HG02610 (cell line): ENCODE results near the gene TOX2.

Source experiments
- ATAC-seq: cut with Tn5 transposase; IDR thresholded peaks from one replicate; pipeline ENCODE4 v1.9.1; 2021; ENCODE audit warnings: mild to moderate bottlenecking, moderate library complexity; ENCODE audit not compliant: unreplicated experiment

TOX2 gene

DNA sequence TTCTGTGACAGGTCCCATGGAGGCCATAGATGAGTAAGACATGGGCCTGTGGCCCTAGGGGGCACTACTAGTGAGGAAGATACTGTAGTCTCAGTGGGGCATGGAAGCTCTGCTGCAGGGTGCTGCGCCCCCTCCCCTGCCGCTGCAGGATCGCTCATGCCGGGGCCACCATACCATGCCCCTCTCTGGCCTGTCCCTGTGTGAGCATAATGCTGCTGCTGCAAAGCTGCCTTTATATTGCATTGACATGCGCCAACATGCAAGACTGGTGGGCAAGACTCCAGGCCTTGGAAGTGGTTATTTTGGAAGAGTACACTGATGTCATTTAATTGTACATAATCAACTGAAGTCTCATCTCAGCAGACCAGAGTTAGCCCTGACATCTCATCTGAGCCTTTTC, 60.0 kb downstream of the TOX2 start:
- no peak for ATAC-seq

DNA sequence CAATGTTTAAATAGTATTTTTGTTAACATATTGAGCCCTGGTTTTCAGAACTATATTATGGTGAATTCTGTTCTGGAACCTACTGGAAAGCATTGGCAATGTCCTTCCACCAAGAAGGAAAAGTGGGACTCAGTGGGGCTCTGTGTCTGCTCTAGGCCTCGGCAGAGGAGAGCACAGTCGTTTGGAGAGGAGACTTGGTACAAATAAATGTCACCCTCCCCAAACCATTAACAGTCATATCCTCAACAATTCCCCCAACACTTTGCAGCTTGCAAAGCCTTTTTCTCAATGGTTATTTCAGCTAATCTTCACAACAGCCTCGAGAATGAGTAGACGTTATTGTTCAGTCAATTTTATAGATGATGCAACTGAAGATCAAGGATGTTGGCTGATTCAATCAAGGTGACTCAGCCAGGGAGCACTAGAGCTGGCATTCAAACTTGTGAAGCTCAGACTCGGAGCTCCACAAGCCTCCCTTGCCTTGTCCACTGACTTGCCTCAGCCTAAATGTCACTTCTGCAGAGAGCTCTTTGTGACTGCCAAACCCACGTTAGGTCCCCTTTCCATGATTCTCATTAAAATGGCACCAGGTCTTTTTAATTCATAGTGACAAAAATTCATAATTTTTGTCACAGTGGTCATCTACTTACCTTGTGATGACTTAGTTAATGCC, 60.6 kb downstream of the TOX2 start:
- ATAC-seq: no peak

DNA sequence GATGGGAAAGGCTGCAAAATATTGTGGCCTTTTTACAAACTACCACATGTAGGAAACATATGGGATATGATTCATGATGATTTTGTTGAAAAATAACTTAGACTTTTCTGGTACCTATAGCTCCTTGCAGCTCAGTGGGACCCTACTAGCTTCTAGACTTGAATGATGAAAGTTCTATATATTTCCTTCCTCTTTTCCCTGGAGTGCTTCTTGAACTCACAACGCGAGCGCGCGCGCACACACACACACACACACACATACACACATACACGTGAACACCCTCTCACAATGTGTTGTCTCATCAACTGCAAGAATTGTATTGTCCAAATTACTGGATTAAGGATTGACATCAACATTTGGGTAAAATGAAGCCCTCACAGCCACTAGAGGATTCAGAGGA, 61.9 kb downstream of the TOX2 start:
- no peak for ATAC-seq

DNA sequence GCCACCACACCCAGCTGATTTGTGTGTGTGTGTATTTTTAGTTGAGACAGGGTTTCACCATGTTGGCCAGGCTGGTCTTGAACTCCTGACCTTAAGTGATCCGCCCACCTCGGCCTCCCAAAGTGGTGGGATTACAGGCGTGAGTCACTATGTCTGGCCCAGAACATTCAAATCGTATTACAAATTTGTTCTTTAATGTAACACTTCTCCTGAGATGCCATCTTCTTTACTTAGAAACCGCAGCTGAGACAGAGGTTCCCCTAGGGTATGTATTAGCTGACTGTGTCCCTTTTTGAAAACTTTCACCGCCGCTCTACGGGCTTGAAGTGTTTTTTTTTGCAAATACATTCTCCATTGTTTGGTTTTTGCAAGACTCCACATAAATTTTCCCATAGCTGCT, 62.6 kb downstream of the TOX2 start:
- ATAC-seq: no peak

DNA sequence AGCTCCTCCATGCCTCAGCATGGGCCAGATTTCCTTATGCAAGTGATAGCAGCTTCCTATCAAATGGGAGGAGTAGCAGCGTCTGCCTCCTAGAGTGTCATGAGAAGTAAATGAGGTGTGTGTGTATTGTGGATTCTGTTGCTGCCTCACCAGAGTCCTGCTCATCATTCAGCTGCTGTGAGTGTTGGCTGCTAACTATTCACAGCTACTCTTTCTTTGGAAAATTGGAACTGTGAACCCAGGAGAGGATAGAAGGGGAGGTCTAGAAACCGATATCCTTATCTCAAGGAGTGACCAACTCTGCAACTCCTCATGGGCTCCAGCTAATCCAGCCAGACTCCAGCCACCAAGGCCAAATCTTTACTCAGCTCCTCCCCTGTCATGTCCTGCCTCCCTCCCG, 63.3 kb downstream of the TOX2 start:
- no peak for ATAC-seq

DNA sequence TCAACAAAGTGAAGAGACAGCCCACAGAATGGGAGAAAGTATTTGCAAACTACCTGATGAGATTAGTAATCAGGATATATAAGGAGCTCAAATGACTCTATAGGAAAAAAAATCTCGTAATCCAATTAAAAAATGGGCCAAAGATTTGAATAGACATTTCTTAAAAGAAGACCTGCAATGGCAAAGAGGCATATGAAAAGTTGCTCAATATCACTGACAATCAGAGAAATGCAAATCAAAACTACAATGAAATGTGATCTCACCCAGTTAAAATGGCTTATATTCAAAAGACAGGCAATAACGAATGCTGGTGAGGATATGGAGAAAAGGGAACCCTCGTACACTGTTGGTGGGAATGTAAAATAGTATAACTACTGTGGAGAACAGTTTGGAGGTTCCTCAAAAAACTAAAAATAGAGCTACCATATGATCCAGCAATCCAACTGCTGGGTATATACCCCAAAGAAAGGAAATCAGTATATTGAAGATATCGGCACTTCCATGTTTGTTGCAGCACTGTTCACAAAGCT, 65.0 kb downstream of the TOX2 start:
- ATAC-seq: no peak

DNA sequence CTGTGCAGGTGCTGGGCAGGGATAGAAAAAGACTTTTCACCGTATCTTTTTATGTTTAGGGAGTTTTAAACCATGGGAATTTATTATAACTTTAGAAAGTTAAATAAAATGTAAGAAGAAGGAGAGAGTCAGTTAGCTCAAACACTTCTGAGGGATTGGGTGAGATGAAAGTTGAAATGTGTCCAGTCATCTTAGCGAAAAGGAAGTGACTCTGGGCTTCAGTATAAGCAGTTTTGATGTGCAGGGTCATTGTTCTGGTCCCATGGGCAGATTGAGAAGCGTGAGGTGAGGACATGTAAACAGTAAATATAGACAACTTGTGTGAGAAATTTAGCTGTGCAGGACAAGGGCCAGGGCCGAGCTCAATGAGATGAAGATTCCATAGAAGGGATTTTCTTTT, 66.9 kb downstream of the TOX2 start:
- no peak for ATAC-seq

DNA sequence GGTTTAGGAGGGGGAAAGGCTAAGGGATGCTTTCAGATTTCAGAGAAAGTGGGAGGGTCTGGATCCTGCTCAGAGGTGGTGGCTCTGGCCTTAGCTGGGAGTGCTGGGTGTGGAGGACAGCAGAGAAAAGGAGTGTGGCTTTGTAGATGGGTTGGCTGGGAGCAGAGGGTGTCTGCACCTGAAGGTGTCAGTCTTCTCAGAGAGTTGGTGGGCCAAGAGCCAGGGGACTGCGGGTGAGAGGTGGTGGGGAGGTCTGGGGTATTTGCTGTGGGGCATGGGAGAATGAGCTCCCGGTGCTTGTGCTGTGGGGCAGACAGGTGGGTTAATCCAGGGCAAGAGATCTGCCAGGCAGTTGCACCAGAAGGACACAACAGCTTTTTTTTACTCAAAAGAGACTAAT, 67.4 kb downstream of the TOX2 start:
- ATAC-seq: no peak

DNA sequence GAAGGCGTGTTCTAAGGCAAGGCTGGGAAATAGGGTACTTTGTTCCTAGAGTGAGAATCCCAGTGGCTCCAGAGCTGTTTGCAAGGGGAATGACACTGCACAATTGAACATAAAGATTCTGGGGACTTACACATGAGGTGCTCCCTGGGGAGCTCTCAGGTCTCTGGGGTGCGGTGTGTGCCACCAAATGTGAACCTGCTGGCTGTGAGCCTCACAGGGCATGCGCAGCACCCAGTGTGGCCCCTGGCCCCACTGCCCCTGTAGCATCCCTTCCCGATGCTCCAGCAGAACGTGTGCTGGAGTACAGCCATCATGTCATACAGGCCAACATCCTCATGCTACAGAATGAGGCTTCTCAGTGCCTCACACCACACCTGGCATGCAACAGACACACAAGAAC, 68.2 kb downstream of the TOX2 start:
- ATAC-seq: no peak

DNA sequence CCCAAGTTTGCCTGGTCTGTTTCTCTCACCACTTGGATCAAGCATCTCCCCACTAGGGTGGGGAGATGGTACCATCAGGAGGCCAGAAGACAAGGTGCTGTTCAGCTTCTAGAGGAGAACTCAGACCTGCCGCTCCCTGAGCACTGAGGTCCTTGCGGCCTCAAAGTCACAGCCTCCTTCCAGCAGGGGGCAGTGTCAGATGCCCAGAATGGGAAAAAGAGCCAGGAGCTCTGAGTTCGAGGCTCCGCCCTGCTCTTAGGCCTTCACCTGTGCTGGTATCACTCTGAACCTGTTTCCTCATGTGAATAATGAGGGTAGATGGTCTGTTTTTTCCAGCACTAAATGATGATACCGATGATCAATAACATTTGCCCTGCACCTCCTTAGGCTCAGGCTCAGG, 68.7 kb downstream of the TOX2 start:
- ATAC-seq: no peak

DNA sequence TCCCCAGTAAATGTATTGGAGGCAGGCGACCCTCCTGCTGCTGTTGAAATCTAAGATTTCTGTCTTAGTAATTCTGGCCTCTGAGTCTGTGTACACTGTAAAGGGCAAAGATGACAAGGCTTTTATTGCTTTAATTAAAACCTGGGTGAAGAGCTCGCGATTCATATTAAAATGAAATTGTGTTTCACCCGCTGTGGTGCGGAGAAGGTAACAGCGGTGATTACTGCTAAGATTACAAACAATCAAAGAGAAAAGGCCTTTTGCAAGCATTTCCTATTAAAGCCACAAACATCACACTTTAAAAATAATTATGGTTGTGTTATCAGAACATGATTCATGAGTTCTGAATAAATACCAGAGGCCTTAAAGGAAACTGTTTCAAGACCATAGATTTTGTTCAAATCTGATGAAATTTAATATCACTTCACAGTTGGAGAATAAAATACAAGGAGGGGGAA, 69.3 kb downstream of the TOX2 start:
- no peak for ATAC-seq

DNA sequence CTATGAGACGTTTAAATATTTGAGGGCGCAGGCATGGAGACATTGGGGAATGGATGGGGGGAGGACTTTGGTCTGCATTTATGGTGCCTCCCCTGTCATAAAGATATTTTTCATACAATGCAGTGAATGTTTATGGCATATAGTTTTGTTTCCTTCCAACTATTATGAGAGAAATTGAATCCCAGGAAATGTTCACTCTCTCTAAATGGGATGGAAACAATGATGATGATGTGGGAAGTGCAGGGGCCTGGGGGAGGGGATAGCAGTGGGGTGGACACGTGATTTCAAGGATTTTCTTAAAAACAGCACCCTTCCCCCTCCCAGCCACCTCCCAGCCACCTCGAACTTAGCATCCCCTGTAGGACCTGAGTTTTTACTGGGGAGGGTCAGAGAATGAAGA, 69.9 kb downstream of the TOX2 start:
- ATAC-seq: no peak

DNA sequence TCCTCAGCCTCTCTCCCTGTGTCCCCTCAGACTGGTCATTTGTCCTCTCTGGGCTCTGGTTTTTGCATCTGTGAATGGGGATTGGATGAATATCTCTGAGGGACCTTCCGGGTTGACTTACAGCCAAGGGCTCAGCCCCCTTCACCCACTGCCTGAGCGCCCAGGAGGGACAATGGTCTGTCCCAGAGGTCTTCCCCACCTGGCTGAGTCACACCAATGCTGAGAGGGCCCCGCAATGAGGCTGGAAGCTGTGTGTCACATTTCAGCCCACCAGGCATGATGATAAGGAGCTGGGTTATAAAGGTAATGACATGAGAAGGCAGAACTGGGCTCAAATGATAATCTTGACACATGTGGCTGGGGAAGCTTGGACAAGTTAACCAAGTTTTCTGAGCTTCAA, 70.5 kb downstream of the TOX2 start:
- no peak for ATAC-seq

DNA sequence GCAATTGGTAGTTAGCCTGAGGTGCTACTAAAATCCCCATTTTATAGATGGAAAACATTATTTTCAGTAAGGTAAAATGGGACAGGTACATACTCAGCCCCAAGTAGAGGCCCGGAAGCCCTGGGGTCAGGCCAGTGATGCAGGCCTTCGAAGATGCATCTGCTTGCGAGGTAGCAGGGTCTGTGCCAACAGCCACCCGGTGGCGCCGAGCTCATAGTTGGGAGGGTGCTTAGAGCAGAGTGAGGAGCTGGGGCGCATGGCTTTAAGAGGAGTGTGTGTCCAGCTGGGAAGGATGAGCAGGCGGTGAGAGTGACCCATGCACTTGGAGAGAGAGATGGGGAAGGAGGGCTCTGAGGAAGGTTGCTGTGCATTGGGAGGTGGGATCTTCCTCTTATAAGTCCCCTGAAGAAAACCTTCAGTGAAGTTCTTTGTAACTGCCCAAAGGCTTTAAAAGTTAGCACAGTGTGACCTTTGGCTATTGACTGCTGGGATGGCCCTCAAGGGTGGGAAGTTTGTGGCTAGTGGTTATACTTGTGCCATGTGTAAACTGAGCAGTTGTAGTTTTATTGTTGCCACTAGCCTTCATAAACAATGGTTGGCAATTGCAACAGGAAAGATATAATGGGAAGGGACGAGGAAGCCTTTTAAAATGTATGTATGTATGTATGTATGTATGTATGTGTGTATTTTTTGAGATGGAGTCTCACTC, 71.1 kb downstream of the TOX2 start:
- ATAC-seq: no peak

DNA sequence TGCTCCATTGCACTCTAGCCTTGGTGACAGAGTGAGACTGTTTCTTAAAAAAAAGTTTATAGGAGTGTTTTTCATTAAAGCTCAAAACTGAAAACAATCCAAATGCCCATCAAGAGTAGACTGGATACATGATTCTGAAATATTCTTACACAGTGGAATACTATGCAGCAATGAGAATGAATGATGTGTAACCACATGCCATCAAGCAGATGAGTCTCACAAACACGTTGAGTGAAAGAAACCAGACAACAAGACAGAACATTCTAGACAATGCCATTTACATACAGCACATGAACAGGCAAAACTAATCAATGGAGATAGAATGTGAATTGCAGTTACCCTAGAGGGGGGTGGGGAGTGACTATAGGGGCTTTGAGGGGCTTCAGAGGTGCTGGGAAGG, 72.4 kb downstream of the TOX2 start:
- ATAC-seq: no peak

DNA sequence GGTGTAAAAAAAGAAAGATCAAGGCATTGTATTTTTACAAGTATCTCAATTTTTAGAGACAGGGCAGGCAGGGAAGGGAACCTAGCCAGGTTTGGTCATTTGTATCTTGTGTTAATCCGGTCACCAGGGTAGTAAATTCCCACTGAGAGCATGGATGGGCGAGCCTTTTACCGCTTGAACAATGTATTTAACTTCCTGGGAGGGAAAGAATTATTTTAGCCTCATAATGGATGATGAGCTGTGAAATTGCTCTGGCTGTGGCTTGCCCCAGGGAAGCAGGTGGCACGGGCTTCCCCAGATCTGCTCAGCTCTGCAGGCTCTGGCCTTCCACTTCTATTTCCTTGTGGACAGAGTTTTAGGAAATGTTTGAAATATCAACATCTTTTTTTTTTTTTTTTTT, 72.9 kb downstream of the TOX2 start:
- no peak for ATAC-seq

DNA sequence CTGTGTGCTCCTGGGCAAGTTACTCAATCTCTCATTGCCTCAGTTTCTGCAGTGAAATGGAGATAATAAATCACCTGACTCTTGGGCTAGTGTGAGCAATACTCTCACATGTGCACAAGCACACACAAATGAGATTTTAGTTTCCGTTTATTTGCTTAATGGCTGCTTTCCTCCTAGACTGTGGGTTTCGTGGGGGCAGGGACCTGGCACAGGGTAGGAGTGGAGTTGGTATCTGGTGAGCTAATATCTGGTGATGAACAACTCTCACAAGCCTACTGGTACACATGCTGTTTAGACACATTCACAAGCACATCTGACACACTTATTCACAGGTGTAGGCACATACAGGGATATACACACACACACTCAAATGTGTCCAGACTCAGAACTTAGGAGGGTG, 73.8 kb downstream of the TOX2 start:
- ATAC-seq: no peak

DNA sequence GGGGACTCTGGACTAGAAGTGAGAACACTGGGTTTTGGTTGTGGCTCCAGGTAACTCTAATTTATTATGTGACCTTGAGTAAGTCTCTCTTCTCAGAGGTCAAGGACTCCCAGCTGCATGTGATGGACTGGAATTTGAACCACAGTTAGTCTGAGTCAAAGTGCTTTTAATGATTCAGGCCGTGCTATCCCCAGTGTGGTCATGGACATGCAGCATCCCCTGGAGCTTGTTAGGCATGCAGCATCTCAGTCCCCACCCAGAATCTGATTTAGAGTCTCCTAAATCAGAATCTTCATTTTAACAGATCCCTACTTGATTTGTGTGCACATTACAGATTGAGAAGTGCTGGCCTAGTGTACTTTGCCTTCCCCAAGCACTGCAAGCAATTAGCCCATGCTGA, 74.2 kb downstream of the TOX2 start:
- no peak for ATAC-seq

DNA sequence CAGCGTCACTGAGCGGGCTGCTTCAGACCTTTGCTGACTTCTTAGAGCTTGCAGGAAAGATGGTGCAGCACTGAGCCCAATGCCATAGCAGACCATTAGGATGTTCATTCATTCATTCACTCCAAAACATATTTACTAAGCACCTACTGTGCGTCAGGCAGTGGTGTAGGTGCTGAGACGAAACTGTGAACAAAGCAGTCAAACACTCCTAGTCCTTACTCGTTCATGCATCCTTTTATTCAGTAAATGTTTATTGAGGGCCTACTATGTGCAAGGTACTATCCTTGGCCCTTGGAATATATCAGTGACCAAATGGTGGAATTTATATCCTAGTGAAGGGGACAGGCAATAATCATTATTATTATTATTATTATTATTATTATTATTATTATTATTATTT, 76.6 kb downstream of the TOX2 start:
- ATAC-seq: no peak

DNA sequence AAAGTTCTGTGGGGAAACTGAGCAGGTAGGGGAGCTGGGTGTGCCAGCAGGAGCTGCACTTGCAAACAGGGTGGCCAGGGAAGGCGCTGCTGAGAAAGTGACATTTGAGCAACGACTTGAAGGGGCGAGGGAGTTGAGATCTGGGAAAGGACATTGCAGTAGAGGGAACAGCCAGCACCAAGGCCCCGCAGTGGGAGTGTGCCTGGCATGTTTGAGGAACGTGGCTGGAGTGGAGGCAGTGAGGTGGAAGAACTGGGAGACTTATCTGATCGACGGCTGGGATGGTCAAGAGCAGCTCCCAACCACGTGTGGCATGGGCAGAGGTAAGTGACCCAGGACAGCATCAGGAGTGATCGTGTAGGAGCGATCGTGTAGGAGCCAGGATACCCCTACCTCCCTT, 77.3 kb downstream of the TOX2 start:
- ATAC-seq: no peak

DNA sequence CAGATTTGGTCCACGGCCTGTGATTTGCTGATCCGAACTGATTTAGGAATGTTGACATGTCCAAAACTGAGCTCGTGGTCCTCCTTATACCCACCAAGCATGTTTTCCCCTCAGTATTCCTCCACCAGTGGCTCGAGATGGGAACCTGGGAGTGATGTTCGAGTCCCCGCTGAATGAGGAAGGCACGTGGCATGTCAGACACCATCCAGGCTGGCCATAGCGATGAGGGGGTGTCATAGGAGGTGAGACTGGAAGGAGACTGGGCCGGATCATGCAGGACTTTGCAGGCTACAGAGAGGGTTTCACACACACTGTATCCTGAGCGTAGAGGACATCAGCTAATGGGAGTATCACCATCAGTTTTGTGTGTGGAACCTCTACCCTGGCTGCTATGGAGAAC, 78.2 kb downstream of the TOX2 start:
- ATAC-seq: no peak

DNA sequence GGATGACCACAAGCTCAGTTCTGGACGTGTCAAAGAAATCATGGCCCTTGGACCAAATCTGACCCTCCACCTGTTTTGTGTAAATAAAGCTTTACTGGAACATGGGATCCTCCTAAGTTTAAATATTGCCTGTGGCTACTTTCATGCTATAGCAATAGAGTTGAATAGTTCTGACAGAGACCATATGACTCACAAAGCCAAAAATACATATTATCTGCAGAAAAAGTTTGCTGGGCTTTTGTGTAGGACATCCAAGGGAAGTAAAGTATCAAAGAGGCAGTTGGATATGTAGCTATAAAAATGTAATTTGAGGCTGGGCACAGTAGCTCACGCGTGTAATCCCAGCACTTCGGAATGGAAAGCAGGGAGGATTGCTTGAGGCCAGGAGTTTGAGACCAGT, 78.9 kb downstream of the TOX2 start:
- no peak for ATAC-seq
